Measurements from ENCODE around the gene GRIK2.
A peak's percentile ranks its signal among the peaks of the same experiment; 100 is the strongest.

The GRIK2 gene

GRCh38 chr6:101413773-101414172 lies 20.3 kb downstream of the GRIK2 start:
- TF ChIP-seq CTCF (IDR thresholded peaks at IDR 0.05; ENCODE audit: control insufficient read depth, extremely low read depth, insufficient read depth) = no peak
- peak; percentile 67 for DNase-seq (ENCODE audit: low read depth)
- no peak overlapping the region for H3K4me3 ChIP-seq (ENCODE audit: low read depth, low read length)

GRCh38 chr6:101417900-101418299 lies 24.4 kb downstream of the GRIK2 start:
- no peak overlapping the region for H3K4me3 ChIP-seq (ENCODE audit: low read depth, low read length)
- no peak for DNase-seq (ENCODE audit: low read depth)
- no peak for TF ChIP-seq CTCF (IDR thresholded peaks at IDR 0.05; ENCODE audit: control insufficient read depth, extremely low read depth, insufficient read depth)

- no peak for TF ChIP-seq CTCF (IDR thresholded peaks at IDR 0.05; ENCODE audit: control insufficient read depth, extremely low read depth, insufficient read depth)
- no peak overlapping the region for H3K4me3 ChIP-seq (ENCODE audit: low read depth, low read length)
Measured at GRCh38 chr6:101422251-101422650, 28.7 kb downstream of the GRIK2 start.

GRCh38 chr6:101422811-101423210 lies 29.3 kb downstream of the GRIK2 start:
- TF ChIP-seq CTCF (IDR thresholded peaks at IDR 0.05; ENCODE audit: control insufficient read depth, extremely low read depth, insufficient read depth) = no peak
- H3K4me3 ChIP-seq (ENCODE audit: low read depth, low read length) = no peak overlapping the region
- DNase-seq (ENCODE audit: low read depth) = no peak

More at GRCh38 chr6:101422251-101422650, 28.7 kb downstream of the GRIK2 start:
- DNase-seq (ENCODE audit: low read depth) = no peak

GRCh38 chr6:101429270-101429669 lies 35.8 kb downstream of the GRIK2 start:
- no peak overlapping the region for H3K4me3 ChIP-seq (ENCODE audit: low read depth, low read length)
- TF ChIP-seq CTCF (IDR thresholded peaks at IDR 0.05; ENCODE audit: control insufficient read depth, extremely low read depth, insufficient read depth) = no peak
- no peak for DNase-seq (ENCODE audit: low read depth)

- no peak overlapping the region for H3K4me3 ChIP-seq (ENCODE audit: low read depth, low read length)
- DNase-seq (ENCODE audit: low read depth) = no peak
- no peak for TF ChIP-seq CTCF (IDR thresholded peaks at IDR 0.05; ENCODE audit: control insufficient read depth, extremely low read depth, insufficient read depth)
Measured at GRCh38 chr6:101429845-101430244, 36.3 kb downstream of the GRIK2 start.

- no peak for TF ChIP-seq CTCF (IDR thresholded peaks at IDR 0.05; ENCODE audit: control insufficient read depth, extremely low read depth, insufficient read depth)
- DNase-seq (ENCODE audit: low read depth) = no peak
- no peak overlapping the region for H3K4me3 ChIP-seq (ENCODE audit: low read depth, low read length)
Measured at GRCh38 chr6:101433141-101433540, 39.6 kb downstream of the GRIK2 start.

All from LNCaP clone FGC (cell line).